ENCODE results near the gene COX20.

DNA sequence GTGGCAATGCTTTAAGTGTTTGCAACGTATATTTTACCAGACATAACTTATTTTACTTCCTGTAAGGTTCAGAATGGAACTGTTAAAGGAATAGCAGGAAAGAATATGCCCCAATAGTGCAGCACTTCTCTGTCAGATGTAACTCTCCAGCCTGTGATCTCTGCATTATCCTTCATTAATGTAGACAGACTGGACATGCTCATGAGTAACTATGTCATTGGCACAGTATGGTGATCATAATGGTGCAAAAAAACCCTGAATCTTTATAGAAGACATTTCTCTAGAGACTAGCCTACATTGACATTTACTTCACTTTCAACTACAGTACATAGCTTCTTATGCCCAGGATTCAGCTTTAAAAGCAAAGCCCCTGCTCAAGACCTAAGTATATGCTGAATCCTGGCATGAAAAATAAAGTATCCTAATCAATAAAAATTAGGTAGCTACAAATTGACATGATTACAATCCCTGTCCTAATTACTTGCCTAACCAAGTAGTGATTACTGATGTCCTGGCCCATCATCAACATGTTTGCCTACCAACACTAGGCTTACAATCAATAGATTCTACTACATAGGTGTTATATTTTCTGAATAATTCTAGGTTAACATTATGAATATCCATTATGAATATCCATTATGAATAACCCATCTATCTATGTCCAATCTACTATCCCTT lies 13.9 kb downstream of the COX20 start:
- TF ChIP-seq, protein P1, sequence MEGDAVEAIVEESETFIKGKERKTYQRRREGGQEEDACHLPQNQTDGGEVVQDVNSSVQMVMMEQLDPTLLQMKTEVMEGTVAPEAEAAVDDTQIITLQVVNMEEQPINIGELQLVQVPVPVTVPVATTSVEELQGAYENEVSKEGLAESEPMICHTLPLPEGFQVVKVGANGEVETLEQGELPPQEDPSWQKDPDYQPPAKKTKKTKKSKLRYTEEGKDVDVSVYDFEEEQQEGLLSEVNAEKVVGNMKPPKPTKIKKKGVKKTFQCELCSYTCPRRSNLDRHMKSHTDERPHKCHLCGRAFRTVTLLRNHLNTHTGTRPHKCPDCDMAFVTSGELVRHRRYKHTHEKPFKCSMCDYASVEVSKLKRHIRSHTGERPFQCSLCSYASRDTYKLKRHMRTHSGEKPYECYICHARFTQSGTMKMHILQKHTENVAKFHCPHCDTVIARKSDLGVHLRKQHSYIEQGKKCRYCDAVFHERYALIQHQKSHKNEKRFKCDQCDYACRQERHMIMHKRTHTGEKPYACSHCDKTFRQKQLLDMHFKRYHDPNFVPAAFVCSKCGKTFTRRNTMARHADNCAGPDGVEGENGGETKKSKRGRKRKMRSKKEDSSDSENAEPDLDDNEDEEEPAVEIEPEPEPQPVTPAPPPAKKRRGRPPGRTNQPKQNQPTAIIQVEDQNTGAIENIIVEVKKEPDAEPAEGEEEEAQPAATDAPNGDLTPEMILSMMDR (IDR thresholded peaks at IDR 0.05) = no peak
- no peak for TF ChIP-seq EP300 (IDR thresholded peaks at IDR 0.05)

Data from ovary (tissue), 3 donors.